Measurements from ENCODE around the gene CAMK2B. TPM values are rescaled to one million over a fixed set of nuclear protein-coding genes. Genes with fewer than 3 reads are reported as not detected.

CAMK2B gene
- total and polyA plus RNA-seq, 2 of the 13 experiments (the other 11 are each of a cell fraction or from before 2014, with no cell fraction given) = 0.27 to 0.48 TPM

GRCh38 chr7:44224080-44224973 is 101.1 kb downstream of the CAMK2B start:
- Histone ChIP-seq H3K27me3 (ENCODE audit: control insufficient read depth in 1 of 2, insufficient read depth in 2 of 2, low read length in 2 of 2) (peaks cover 19 to 55% of the 10 kb centered on the region in 2 experiments; a peak in 4 of 5 replicates), H3K27ac (ENCODE audit: extremely low read length, insufficient read depth, low read length) (no peak overlapping the region), H3K9ac (ENCODE audit: insufficient read depth, low read depth, low read length) (no peak overlapping the region), H3K4me1 (ENCODE audit: insufficient read depth, low read length) (peaks cover 17% of the 10 kb centered on the region), H3K9me3 (ENCODE audit: low read length) (no peaks in the 10 kb centered on the region), H3K36me3 (replicated peaks in 1 of 2; ENCODE audit: control insufficient read depth in 1 of 2, insufficient read depth in 2 of 2, low read length in 2 of 2) (no peaks in the 10 kb centered on the region), H3K4me2 (ENCODE audit: low read depth, low read length) (no peak overlapping the region), H3K4me3 (replicated peaks in 1 of 3; ENCODE audit: insufficient read depth in 1 of 3, low read depth in 2 of 3, low read length in 3 of 3) (no peak overlapping the region), H2AFZ (ENCODE audit: low read length) (no peak overlapping the region), H4K20me1 (ENCODE audit: insufficient read depth, low read length) (no peaks in the 10 kb centered on the region), H3K79me2 (ENCODE audit: insufficient read depth, low read length) (no peaks in the 10 kb centered on the region)
- ChIA-PET CTCF (ENCODE audit: low intra/inter-chr PET ratio, low total read pairs) (no interaction called here), POLR2A (no interaction called here)
- ATAC-seq = no peak
- WGBS (ENCODE audit: low lambda C conversion rate) = 16% methylated on average over 7 of the region's 18 CpGs
- no peak for DNase-seq (ENCODE audit: low spot score)
- in situ Hi-C loops (cut with HindIII; ENCODE audit: extremely low pct_ligation_motif_present, low pct_unique_long_range_greater_than_20kb) (no loop called here), intact Hi-C loops (cut with micrococcal nuclease; ENCODE audit: unreplicated experiment) (no loop called here)
- FAIRE-seq = no peak
- no peak for TF ChIP-seq HNRNPH1 (optimal IDR thresholded peaks at IDR 0.05; ENCODE audit: low read depth, low read length)
- TF ChIP-seq ZBTB10 (CRISPR knock-in tag; IDR thresholded peaks at IDR 0.05; ENCODE audit: borderline replicate concordance) = no peak
- no peak for TF ChIP-seq ZNF800 (CRISPR knock-in tag; IDR thresholded peaks at IDR 0.05)
- TF ChIP-seq ZNF570 (CRISPR knock-in tag; IDR thresholded peaks at IDR 0.05; ENCODE audit: borderline replicate concordance) = no peak
- no TSS peak for BruUV-seq (replicated peaks)
